Liver (tissue), 3 donors: ENCODE results near the gene SYNM.

Experiments used
- CTCF ChIP-seq: fragments of 150-350 bp; IDR thresholded peaks from 2 replicates; pipeline ENCODE4 v1.5.1; 2017; ENCODE audit warnings: improper control_type of control experiment, low read depth, low read length; ENCODE audit not compliant: missing input control
- FOXA1 ChIP-seq: IDR thresholded peaks from 2 replicates; pipeline ENCODE4 v1.6.1; 2016; ENCODE audit warnings: antibody characterized with exemption
- GABPA ChIP-seq, 2 donors: IDR thresholded peaks in 1 of 2; conservative IDR thresholded peaks in 1 of 2; 2 replicates each; pipeline ENCODE4 v1.6.1; 2016; ENCODE audit warnings: antibody characterized with exemption in 2 of 2, mild to moderate bottlenecking in 1 of 2, moderate library complexity in 1 of 2
- RAD21 ChIP-seq, 2 donors: IDR thresholded peaks; 2 replicates each; pipeline ENCODE4 v1.6.1; 2016; ENCODE audit warnings: antibody characterized with exemption in 2 of 2, mild to moderate bottlenecking in 2 of 2
- REST ChIP-seq: IDR thresholded peaks from 2 replicates; pipeline ENCODE4 v1.6.1; 2016; ENCODE audit warnings: antibody characterized with exemption, mild to moderate bottlenecking
- RXRA ChIP-seq, 2 donors: IDR thresholded peaks; 2 replicates each; pipeline ENCODE4 v1.6.1; 2017 to 2018; ENCODE audit warnings: antibody characterized with exemption in 2 of 2, mild to moderate bottlenecking in 1 of 2
- TAF1 ChIP-seq: conservative IDR thresholded peaks from 2 replicates; pipeline ENCODE4 v1.6.1; 2016; ENCODE audit warnings: antibody characterized with exemption, mild to moderate bottlenecking
- TF ChIP-seq, protein P1 (sequence below): IDR thresholded peaks from 2 replicates; pipeline ENCODE4 v1.6.1; 2016; ENCODE audit warnings: antibody characterized with exemption
- TF ChIP-seq, protein P2 (sequence below): IDR thresholded peaks from 2 replicates; pipeline ENCODE4 v1.6.1; 2016; ENCODE audit warnings: antibody characterized with exemption
- TF ChIP-seq, protein P3 (sequence below): IDR thresholded peaks from 2 replicates; pipeline ENCODE4 v1.6.1; 2016; ENCODE audit warnings: antibody characterized with exemption
- donor health status: healthy.
- donor health status: healthy.

- no peak for TF ChIP-seq CTCF
- TF ChIP-seq, protein P1, sequence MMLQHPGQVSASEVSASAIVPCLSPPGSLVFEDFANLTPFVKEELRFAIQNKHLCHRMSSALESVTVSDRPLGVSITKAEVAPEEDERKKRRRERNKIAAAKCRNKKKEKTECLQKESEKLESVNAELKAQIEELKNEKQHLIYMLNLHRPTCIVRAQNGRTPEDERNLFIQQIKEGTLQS = no peak
- TF ChIP-seq REST = no peak
- TF ChIP-seq TAF1 = no peak
- no peak for TF ChIP-seq GABPA (IDR thresholded peaks at IDR 0.05 in 1 of 2, conservative IDR thresholded peaks at IDR 0.05 in 1 of 2)
- TF ChIP-seq RAD21 (IDR thresholded peaks at IDR 0.05) = no peak
- TF ChIP-seq RXRA (IDR thresholded peaks at IDR 0.05) = no peak
- no peak for TF ChIP-seq FOXA1
- TF ChIP-seq, protein P2, sequence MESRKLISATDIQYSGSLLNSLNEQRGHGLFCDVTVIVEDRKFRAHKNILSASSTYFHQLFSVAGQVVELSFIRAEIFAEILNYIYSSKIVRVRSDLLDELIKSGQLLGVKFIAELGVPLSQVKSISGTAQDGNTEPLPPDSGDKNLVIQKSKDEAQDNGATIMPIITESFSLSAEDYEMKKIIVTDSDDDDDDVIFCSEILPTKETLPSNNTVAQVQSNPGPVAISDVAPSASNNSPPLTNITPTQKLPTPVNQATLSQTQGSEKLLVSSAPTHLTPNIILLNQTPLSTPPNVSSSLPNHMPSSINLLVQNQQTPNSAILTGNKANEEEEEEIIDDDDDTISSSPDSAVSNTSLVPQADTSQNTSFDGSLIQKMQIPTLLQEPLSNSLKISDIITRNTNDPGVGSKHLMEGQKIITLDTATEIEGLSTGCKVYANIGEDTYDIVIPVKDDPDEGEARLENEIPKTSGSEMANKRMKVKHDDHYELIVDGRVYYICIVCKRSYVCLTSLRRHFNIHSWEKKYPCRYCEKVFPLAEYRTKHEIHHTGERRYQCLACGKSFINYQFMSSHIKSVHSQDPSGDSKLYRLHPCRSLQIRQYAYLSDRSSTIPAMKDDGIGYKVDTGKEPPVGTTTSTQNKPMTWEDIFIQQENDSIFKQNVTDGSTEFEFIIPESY = no peak
- TF ChIP-seq, protein P3, sequence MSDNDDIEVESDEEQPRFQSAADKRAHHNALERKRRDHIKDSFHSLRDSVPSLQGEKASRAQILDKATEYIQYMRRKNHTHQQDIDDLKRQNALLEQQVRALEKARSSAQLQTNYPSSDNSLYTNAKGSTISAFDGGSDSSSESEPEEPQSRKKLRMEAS = no peak
Observed at GRCh38 chr15:99145778-99146177, 40.9 kb downstream of the SYNM start.
